Peyer's patch (tissue), 4 donors: ENCODE data around the gene RALGAPA1.

Source experiments
- CTCF ChIP-seq, 6 experiments: fragments of 450-650 bp in 4 of 6; fragments of 200-600 bp in 2 of 6; sonication (generic) in 1 of 6; IDR thresholded peaks; one replicate each; pipeline ENCODE4 v1.5.1; 2017 to 2019; ENCODE audit warnings: antibody characterized with exemption in 6 of 6, mild to moderate bottlenecking in 3 of 6, moderate library complexity in 1 of 6
- POLR2A ChIP-seq, 2 donors: fragments of 450-650 bp; IDR thresholded peaks; one replicate each; pipeline ENCODE4 v1.5.1; 2017; ENCODE audit warnings: antibody characterized with exemption in 2 of 2, mild to moderate bottlenecking in 2 of 2, moderate library complexity in 2 of 2

GRCh38 chr14:35532783-35533356 lies 276.2 kb downstream of the RALGAPA1 start:
- TF ChIP-seq CTCF (IDR thresholded peaks at IDR 0.05) = no peak
- TF ChIP-seq POLR2A (IDR thresholded peaks at IDR 0.05) = no peak
